A549 (cell line): ENCODE results near the gene CAPSL.

Source experiments
- CTCF ChIP-seq: fragments of >200 bp; sonication (Bioruptor Twin); formaldehyde crosslinking; IDR thresholded peaks from 3 replicates; pipeline ENCODE4 v1.5.1; 2016
- EHMT2 ChIP-seq: fragments of 200-600 bp; sonication (generic); IDR thresholded peaks from 2 replicates; pipeline ENCODE4 v1.6.1; 2016; ENCODE audit warnings: antibody characterized with exemption, low read depth, mild to moderate bottlenecking, moderate library complexity
- ELK1 ChIP-seq: fragments of 150-350 bp; IDR thresholded peaks from 2 replicates; pipeline ENCODE4 v1.6.1; 2014; ENCODE audit warnings: low read depth, mild to moderate bottlenecking, low read length
- NFE2L2 ChIP-seq: fragments of 150-350 bp; conservative IDR thresholded peaks from 2 replicates; pipeline ENCODE4 v1.6.1; 2014; ENCODE audit warnings: low read length
- REST ChIP-seq: fragments of 200-600 bp; sonication (generic); IDR thresholded peaks from 2 replicates; pipeline ENCODE4 v1.6.1; 2016; ENCODE audit warnings: antibody characterized with exemption, mild to moderate bottlenecking, moderate library complexity
- TP53 ChIP-seq: fragments of 250-450 bp; sonication (Bioruptor Pico); IDR thresholded peaks from 2 replicates; pipeline ENCODE4 v1.5.0; 2021; ENCODE audit warnings: mild to moderate bottlenecking, moderate library complexity

- no peak for TF ChIP-seq CTCF
- no peak for TF ChIP-seq TP53 (CRISPR knock-in tag)
- TF ChIP-seq ELK1, result no peak
- TF ChIP-seq REST, result no peak
- no peak for TF ChIP-seq NFE2L2
- TF ChIP-seq EHMT2, result no peak
These were observed 58.3 kb downstream of the CAPSL start for GRCh38 chr5:35880156-35880555.
